OCI-LY3 (cell line): ENCODE results near the gene FAM163B.

ENCODE experiments used
- EZH2phosphoT487 ChIP-seq: fragments of 200-600 bp; shearing (Covaris generic); IDR thresholded peaks from 2 replicates; pipeline ENCODE4 v1.6.1; 2018; ENCODE audit warnings: antibody characterized with exemption, mixed run types, low read depth
- TF ChIP-seq, protein P1 (sequence below): fragments of 200-600, 300-600 bp; sonication (generic); IDR thresholded peaks from 2 replicates; pipeline ENCODE4 v1.5.1; 2014; ENCODE audit warnings: antibody characterized with exemption, low read length, low read depth

DNA sequence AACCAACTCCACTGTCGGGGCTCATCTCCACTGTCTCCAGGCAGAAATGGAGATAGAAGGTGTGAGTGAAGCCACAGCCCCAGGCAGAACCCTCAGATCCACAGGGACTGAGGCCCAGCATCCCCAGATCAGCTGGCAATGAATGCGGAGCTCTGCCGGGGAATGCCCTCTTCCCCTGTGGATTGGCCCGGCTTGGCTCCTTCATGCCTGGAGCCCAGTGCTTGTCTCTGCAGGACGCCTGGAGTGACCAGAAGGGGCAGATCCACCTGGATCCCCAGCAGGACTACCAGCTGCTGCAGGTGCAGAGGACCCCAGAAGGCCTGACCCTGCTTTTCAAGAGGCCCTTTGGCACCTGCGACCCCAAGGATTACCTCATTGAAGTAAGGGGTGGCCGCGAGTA lies 30.4 kb upstream of the FAM163B start:
- TF ChIP-seq, protein P1, sequence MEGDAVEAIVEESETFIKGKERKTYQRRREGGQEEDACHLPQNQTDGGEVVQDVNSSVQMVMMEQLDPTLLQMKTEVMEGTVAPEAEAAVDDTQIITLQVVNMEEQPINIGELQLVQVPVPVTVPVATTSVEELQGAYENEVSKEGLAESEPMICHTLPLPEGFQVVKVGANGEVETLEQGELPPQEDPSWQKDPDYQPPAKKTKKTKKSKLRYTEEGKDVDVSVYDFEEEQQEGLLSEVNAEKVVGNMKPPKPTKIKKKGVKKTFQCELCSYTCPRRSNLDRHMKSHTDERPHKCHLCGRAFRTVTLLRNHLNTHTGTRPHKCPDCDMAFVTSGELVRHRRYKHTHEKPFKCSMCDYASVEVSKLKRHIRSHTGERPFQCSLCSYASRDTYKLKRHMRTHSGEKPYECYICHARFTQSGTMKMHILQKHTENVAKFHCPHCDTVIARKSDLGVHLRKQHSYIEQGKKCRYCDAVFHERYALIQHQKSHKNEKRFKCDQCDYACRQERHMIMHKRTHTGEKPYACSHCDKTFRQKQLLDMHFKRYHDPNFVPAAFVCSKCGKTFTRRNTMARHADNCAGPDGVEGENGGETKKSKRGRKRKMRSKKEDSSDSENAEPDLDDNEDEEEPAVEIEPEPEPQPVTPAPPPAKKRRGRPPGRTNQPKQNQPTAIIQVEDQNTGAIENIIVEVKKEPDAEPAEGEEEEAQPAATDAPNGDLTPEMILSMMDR: no peak
- TF ChIP-seq EZH2phosphoT487: no peak
